ENCODE results near the gene HOXA13.

HOXA13 gene

DNA sequence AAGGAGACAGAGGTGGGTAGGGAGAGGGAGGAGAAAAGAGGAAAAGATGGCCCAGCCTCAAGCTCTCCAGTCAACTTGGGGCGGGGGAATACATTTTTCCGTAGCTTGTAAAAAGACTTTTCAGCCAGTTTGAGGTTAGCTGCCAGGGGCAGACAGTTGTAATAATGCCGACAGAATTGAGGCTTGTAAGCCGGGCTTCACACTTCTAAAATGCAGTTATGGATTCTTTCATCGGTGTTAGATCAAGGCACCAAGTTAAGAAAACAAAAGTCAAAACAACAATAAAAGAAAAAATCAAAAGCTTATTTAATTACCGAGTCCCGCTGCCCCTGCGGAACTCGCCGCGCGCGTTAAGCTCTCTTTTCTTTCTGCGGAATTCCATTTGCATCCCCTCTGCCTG is 42.3 kb upstream of the HOXA13 start:
- Mint-ChIP-seq H3K4me1 (peaks cover 13% of the 10 kb centered on the region), H3K4me3 (no peak overlapping the region), H3K27me3 (peaks cover 39% of the 10 kb centered on the region), H3K9me3 (peaks cover 1% of the 10 kb centered on the region), H3K27ac (no peak overlapping the region), H3K36me3 (peaks cover 2% of the 10 kb centered on the region)
- DNase-seq (ENCODE audit: low spot score in 2 of 2) = no peak
- no peak for ATAC-seq (ENCODE audit: low read depth)

DNA sequence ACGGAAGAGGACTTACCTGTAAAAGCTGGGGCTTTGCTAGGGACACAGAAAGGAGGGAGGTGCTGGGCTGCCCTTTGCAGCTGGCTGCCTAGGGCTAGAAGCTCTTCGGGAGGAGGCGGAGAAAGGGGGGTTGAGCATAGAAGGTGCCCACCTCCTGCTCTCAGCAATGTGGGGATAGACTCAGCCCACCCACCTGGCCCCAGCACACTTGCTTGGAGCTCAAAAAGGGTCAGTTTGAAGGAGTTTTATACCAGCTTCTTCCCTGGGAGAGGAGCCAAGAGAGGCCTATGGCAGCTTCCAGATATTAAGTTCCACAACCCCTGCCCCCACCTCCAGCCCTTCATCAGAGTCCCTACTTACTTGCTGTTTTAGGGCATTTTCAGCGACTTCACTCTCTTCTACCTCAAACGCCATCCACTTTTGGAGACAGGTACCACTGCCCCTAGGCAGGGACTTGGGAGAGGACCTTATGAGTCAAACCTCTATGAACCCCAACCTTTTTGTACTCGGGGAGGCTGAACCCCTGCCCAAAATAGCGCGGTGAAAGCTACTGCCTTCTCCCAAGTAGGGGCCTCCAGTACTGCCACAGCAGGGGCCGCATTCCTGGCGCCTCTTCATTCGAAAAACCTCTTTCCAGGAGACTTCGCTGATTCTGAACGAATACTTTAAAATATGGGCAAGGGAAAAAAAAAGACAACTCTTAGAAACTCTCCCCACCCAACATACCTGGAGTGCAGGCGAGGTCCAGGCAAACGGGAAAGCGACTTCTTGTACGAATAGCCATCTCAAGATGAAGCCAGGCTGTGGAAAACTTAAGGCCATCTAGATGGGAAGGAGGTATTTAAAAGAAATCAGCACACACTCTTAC is 41.5 kb upstream of the HOXA13 start:
- Mint-ChIP-seq H3K4me1 (peaks cover 13% of the 10 kb centered on the region), H3K36me3 (peaks cover 2% of the 10 kb centered on the region), H3K4me3 (no peak overlapping the region), H3K27ac (no peak overlapping the region), H3K9me3 (peaks cover 1% of the 10 kb centered on the region), H3K27me3 (peaks cover 40% of the 10 kb centered on the region)
- no peak for ATAC-seq (ENCODE audit: low read depth)
- peak in 1 of 2 donors; percentile 13 for DNase-seq (ENCODE audit: low spot score in 2 of 2)

DNA sequence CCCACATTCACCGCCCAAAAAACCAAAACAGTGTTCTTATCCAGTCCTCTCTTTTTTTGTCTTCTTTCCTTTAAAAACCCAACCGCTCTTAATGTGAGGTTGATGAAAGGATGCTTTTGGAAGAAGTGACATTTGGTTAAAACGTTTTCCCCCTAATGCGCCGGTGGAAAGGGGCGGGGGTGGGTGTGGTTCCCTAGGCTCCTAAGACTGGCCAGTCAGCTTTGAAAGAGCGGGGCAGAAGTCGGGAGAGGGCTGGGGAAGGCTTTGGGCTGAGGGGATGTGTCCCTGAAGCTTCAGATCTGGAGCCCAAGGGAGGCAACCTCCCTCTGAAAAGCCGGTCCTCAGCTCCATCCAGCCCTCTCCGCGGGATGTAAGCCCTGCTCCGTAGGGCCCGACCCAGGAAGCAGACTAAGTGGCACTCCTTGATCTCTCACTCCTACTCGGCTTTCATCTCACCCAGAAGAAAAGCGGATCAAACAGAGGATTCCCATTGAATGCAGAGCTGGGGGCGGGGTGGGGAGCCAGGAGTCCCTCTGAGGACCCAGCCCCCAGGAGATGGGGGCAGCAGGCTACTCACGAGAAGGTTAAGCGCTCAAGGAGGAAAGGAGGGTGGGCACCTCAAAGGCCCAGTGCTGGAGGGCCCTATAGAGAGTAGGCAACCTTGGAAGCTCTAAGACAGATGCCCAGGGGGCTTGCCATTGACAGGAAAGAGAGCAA is 40.3 kb upstream of the HOXA13 start:
- Mint-ChIP-seq H3K9me3 (peaks cover 1% of the 10 kb centered on the region), H3K27ac (peak overlapping the region; percentile 35), H3K4me1 (peaks cover 13% of the 10 kb centered on the region), H3K36me3 (peaks cover 2% of the 10 kb centered on the region), H3K4me3 (peak overlapping the region; percentile 17), H3K27me3 (peaks cover 41% of the 10 kb centered on the region)
- DNase-seq (ENCODE audit: low spot score in 2 of 2) (peak in 1 of 2 donors; percentile 12), ATAC-seq (ENCODE audit: low read depth) (no peak)

DNA sequence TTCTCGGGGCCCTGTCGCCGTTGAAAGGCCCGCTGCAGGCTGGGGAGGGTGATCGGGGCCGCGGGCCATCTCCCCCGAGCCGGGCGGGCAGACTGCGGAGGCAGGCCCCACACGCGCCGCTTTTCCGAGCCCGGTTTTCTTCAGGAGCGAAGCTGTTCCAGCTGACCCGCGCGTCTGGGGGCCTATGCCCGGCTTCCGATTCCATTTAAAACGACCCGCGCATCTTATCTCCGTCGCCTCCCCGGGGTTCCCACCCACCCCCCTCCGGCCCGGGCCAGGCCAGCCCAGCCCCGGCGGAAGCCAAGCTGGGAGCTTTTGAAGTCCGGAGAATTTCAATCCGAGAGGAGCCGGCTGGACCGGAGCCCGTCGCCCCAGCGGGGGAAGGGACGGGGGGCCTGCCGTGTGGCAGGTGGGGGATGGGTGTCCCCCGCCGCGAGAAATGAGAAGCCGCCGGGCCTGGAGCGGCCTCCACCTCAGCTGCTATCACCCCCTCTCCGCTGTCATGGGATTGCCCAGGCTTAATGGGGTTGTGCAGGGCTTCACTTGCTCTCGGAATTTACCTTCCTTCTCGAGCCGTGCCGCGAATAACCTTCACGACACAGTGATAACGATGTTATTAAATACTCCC is 39.6 kb upstream of the HOXA13 start:
- ATAC-seq (ENCODE audit: low read depth) = no peak
- peak overlapping the region; percentile 17 for H3K4me3 Mint-ChIP-seq
- DNase-seq (ENCODE audit: low spot score in 2 of 2) = peak in 1 of 2 donors; percentile 21
- peaks cover 9% of the 10 kb centered on the region for H3K4me1 Mint-ChIP-seq
- peaks cover 2% of the 10 kb centered on the region for H3K36me3 Mint-ChIP-seq
- H3K27me3 Mint-ChIP-seq = peaks cover 35% of the 10 kb centered on the region
- peak overlapping the region; percentile 35 for H3K27ac Mint-ChIP-seq
- peaks cover 1% of the 10 kb centered on the region for H3K9me3 Mint-ChIP-seq

DNA sequence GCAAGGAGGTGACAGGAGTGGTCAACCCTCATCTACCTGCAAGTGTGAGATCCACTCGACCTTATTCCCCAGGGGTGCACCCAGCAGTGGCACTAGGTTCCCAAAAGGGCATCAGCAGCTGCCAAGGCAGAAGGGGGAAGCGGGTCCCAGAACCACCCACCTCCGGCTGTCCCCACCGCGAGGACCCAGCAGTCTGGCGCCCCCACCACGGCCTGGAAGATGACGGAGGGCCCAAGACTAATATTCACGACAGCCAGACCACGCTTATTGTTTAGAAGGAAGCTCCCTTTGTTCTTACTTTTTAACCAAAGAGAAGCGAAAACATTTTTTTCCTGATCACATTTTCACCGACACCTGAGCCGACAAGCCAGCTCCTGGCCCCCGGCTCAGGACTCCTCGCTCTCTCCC is 39.1 kb upstream of the HOXA13 start:
- H3K27me3 Mint-ChIP-seq = peaks cover 34% of the 10 kb centered on the region
- ATAC-seq (ENCODE audit: low read depth) (no peak), DNase-seq (ENCODE audit: low spot score in 2 of 2) (peak in 1 of 2 donors; percentile 23)
- no peak overlapping the region for H3K27ac Mint-ChIP-seq
- H3K4me3 Mint-ChIP-seq = no peak overlapping the region
- H3K36me3 Mint-ChIP-seq = peaks cover 2% of the 10 kb centered on the region
- peaks cover 9% of the 10 kb centered on the region for H3K4me1 Mint-ChIP-seq
- peaks cover 1% of the 10 kb centered on the region for H3K9me3 Mint-ChIP-seq

DNA sequence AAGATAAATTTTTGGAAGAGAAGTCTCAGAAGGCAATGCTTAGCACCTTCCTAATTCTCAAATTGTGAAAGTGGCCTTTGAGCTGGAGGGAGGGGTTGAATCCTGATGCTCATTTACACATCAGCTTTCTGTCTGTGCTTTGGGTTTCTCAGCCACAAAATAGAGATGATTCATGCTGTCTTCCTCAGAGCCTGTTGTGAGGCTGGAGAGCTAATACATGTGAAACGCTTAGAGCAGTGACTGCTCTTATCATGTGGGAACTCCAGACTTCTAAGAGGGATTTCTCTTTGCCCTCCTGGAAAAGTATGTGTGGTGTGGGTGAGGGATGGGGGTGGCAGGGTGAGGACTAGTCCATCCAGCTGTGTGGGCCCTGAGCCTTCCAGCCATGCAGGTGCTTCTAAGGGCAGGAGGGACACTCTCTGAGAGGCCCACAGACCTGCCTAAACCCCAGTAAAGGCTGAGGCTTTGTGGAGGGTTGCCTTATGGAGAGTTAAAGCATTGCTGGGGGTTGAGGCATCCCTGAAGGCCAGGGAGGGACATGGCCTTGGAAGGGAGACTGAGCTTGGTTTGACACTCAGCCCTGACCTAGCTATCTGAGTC is 37.9 kb upstream of the HOXA13 start:
- Mint-ChIP-seq H3K4me1 (peaks cover 7% of the 10 kb centered on the region), H3K9me3 (peaks cover 1% of the 10 kb centered on the region), H3K27ac (no peak overlapping the region), H3K27me3 (peaks cover 31% of the 10 kb centered on the region), H3K36me3 (peaks cover 2% of the 10 kb centered on the region), H3K4me3 (no peak overlapping the region)
- no peak for DNase-seq (ENCODE audit: low spot score in 2 of 2)
- no peak for ATAC-seq (ENCODE audit: low read depth)

DNA sequence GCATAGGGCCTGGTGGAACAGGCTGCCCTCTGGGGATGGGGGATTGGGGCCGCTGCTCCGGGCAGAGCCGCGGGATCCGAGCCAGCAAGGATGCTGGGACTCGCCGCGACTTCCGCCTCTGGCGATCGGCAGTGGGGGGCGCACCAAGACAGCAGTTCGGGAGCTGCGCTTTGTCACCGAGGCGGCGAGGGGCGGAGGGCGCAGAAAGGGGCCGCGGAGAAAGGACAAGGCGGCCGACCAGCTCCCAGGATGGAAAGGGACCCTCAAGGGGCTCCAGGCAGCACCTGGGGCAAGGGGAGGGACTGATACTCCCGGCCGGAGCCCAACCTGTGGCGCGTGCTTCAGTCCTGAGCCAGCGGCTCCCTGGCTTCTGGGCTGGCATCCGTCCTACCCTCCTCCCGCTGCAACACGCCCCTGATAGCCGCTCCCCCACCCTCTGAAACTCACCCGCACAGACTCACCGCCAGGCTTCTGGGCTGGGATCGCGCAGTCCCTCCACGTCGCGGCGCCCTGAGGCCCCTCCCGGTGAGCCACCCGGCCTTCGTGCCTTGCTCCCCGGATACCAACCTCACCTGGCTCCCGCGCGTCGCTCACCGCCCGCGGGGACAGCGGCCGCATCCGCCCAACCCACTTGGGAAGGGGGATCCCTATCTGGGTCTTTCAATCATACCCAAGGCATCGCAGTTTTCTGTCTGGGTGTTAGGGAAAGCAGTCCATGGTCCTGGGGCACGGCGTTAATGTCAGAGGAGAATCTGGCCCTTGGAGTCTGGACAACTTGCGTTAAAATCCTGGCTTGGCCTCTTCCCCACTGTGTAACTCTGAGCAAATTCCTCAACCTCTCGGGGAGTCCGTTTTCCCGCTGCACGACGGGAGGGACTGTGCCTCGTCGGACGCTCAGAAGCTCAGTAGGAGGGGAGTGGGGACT is 35.8 kb upstream of the HOXA13 start:
- Mint-ChIP-seq H3K4me3 (peak overlapping the region; percentile 47), H3K27ac (no peak overlapping the region), H3K4me1 (peaks cover 2% of the 10 kb centered on the region), H3K9me3 (no peaks in the 10 kb centered on the region), H3K36me3 (no peaks in the 10 kb centered on the region), H3K27me3 (peaks cover 21% of the 10 kb centered on the region)
- ATAC-seq (ENCODE audit: low read depth) (no peak), DNase-seq (ENCODE audit: low spot score in 2 of 2) (peak in 1 of 2 donors; percentile 15)

DNA sequence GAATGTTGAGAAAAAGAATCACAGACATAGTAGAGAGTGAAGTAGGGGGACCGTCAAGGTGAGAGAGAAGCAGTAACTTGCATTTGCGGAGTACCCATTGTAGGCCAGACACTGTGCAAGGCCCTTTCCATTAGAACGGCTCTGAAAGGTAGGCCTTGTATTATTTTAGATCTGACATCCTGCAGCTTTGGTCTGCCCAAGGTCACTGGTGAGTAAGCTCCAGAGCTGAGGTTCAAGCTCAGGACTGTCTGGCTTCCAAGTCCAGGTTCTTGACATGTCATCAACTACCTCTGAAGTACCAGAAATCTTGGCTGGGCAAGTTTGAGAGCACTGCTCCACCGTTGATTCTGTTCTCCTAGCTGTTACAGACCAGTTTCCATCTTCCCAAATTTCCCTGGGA is 29.6 kb upstream of the HOXA13 start:
- Mint-ChIP-seq H3K36me3 (no peaks in the 10 kb centered on the region), H3K27me3 (peaks cover 10% of the 10 kb centered on the region), H3K9me3 (no peaks in the 10 kb centered on the region), H3K27ac (no peak overlapping the region), H3K4me3 (no peak overlapping the region), H3K4me1 (peaks cover 2% of the 10 kb centered on the region)
- DNase-seq (ENCODE audit: low spot score in 2 of 2) (no peak), ATAC-seq (ENCODE audit: low read depth) (no peak)

DNA sequence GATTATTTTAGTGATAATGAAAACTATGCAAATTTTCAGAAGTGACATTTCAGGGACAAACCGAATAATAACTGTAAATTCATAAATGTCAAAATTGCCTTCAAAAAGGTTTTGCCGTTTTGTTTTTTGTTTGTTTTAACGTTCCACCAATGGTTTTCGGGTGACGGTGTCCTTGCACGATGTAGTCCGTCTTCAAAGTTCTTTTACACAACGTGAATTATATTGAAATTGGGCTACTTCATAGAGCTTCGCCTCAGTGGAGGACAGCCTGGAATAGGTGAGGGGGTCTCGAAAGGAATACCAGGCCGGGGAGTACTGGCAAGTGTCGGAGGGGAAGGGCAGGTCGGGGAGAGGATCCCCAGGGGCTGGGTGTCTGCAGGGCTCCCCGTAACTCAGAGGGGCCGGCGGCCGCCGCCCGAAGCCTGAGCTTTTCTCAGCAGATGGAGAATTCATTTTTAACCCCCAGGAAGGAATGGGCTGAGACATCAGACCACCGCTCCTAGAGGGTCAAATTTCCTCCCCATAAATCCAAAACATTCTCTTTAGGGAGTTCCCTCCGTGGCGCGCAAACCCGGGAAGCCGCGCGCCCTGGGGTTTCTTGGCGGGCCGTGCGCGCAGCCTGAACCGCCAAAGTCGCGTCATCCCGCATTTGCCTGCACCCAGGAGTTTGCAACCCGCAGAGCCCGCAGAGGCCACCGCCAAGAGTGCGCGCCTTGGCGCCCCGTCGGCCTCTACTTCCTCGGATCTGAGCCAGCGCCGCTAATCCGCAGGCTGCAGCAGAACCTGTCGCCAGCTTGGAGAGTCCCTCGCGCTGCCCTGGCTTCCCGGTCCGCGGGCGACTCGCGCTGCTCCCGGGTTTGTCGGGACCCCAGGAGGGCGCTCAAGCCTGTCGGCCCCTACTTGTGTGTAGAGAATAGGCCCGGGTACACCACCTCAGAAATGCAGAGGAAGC is 25.4 kb upstream of the HOXA13 start:
- Mint-ChIP-seq H3K4me1 (peaks cover 2% of the 10 kb centered on the region), H3K36me3 (no peaks in the 10 kb centered on the region), H3K27me3 (peaks cover 25% of the 10 kb centered on the region), H3K9me3 (no peaks in the 10 kb centered on the region), H3K27ac (no peak overlapping the region), H3K4me3 (no peak overlapping the region)
- no peak for ATAC-seq (ENCODE audit: low read depth)
- DNase-seq (ENCODE audit: low spot score in 2 of 2) = peak in 1 of 2 donors; percentile 11

DNA sequence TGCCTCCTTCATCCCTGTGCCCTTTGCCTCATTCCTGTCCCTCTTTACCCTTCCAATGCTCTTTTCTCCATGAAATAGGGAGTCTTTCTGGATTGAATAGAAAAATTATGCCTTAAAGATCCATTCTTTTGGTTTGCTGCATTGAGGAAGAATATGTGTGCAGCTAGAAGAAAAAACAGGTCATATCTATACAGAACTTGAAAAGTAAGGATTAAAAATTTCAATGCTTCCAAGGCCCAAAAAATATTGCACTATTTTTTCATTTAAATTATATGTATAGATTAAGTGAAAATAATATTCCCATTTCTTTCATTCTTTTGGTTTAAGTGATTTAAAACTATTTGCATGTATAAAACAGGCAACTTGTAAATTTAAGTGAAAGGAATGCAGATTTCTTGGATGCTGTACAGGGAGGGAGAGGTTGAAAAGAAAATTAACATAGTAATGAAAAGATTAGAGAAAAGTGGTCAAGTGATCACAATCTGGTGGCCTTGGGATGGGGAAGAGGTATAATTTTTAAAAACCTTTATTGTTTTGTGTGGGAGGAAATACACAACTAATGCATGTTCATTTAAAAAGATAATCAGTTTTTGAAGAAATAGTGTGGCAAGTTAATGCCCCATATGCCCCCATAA is 24.2 kb upstream of the HOXA13 start:
- no peak for DNase-seq (ENCODE audit: low spot score in 2 of 2)
- Mint-ChIP-seq H3K4me1 (peaks cover 9% of the 10 kb centered on the region), H3K4me3 (no peak overlapping the region), H3K27ac (no peak overlapping the region), H3K27me3 (peaks cover 32% of the 10 kb centered on the region), H3K36me3 (no peaks in the 10 kb centered on the region), H3K9me3 (no peaks in the 10 kb centered on the region)
- ATAC-seq (ENCODE audit: low read depth) = no peak

DNA sequence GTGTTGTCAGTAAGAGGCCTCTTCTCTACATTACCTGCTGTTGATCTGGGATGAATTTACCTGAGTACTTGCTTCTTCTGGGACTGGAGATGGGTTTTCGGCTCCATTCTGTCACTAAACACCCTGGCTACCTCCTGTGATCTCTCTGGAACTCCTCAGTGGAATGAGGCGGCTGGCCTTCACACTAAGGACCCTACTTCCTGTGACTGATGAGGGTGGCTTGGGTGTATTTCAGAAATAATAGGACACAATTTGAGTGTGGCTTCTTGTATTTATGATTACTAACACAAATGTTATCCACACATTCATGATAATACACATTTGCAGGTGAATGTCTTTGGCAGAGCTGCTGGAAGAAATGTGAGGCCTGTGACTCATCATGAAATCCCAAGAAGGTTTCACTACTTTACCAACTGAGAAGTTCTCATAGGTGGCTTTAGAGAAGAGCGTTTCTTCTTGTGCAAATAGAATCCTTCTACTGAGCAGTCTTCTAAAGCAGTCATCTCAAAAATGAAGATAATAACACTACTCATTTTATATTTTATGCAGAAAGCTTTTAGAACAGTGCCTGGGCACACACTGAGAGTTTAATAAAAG is 21.4 kb upstream of the HOXA13 start:
- Mint-ChIP-seq H3K4me3 (no peak overlapping the region), H3K27me3 (peaks cover 34% of the 10 kb centered on the region), H3K27ac (no peak overlapping the region), H3K36me3 (no peaks in the 10 kb centered on the region), H3K9me3 (no peaks in the 10 kb centered on the region), H3K4me1 (peaks cover 9% of the 10 kb centered on the region)
- DNase-seq (ENCODE audit: low spot score in 2 of 2) = no peak
- ATAC-seq (ENCODE audit: low read depth) = no peak

All from memory B cell (primary cell).